ENCODE results near the gene PRKCA.

The PRKCA gene

GRCh38 chr17:66542129-66542966 lies 239.9 kb downstream of the PRKCA start:
- no CpG with 5 or more reads among the region's 4 CpGs for WGBS (ENCODE audit: insufficient coverage, insufficient read length)
- Histone ChIP-seq H3K27ac (ENCODE audit: low read length) (no peak overlapping the region), H3K9me3 (ENCODE audit: control insufficient read depth, insufficient read depth, low read length) (no peaks in the 10 kb centered on the region), H3K27me3 (ENCODE audit: control insufficient read depth, insufficient read depth, low read length) (no peaks in the 10 kb centered on the region), H3K36me3 (ENCODE audit: control insufficient read depth, insufficient read depth, low read length) (no peaks in the 10 kb centered on the region), H3K4me3 (ENCODE audit: low read length) (no peak overlapping the region), H3K4me1 (ENCODE audit: control insufficient read depth, insufficient read depth, low read length) (peaks cover 1% of the 10 kb centered on the region; the same call in 1 of the 2 replicates)
- DNase-seq (ENCODE audit: low read depth, low spot score), result no peak

- Histone ChIP-seq H3K4me1 (ENCODE audit: control insufficient read depth, insufficient read depth, low read length) (peaks cover 2% of the 10 kb centered on the region; the same call in 1 of the 2 replicates), H3K27me3 (ENCODE audit: control insufficient read depth, insufficient read depth, low read length) (no peaks in the 10 kb centered on the region), H3K36me3 (ENCODE audit: control insufficient read depth, insufficient read depth, low read length) (no peaks in the 10 kb centered on the region), H3K4me3 (ENCODE audit: low read length) (no peak overlapping the region), H3K27ac (ENCODE audit: low read length) (no peak overlapping the region), H3K9me3 (ENCODE audit: control insufficient read depth, insufficient read depth, low read length) (no peaks in the 10 kb centered on the region)
- WGBS (ENCODE audit: insufficient coverage, insufficient read length), result no CpG with 5 or more reads among the region's 3 CpGs
- no peak for DNase-seq (ENCODE audit: low read depth, low spot score)
These were observed 240.6 kb downstream of the PRKCA start for GRCh38 chr17:66542967-66543520.

DNA sequence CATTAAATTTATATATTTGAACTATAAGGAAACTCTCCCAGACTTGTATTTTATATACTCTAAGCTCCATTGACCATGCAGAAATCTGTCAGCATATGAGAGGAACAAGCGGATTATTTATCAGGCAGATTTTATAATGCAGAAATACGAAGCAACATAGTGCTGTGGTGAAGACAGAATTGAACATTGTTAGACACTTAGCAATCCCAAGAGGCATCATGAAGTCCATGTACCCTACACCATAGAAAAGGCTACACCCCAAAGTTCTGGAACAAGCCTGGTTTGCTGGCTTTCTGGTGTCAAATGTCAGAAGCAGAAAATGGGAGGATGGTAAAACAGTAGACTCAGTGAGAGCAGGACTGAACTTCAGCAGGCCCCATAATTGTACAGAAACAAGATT lies 241.1 kb downstream of the PRKCA start:
- H3K27me3 ChIP-seq (ENCODE audit: control insufficient read depth, insufficient read depth, low read length), result no peaks in the 10 kb centered on the region
- H3K4me3 ChIP-seq (ENCODE audit: low read length), result no peak overlapping the region
- H3K4me1 ChIP-seq (ENCODE audit: control insufficient read depth, insufficient read depth, low read length), result peaks cover 5% of the 10 kb centered on the region; the same call in 1 of the 2 replicates
- H3K27ac ChIP-seq (ENCODE audit: low read length), result no peak overlapping the region
- H3K9me3 ChIP-seq (ENCODE audit: control insufficient read depth, insufficient read depth, low read length), result no peaks in the 10 kb centered on the region
- H3K36me3 ChIP-seq (ENCODE audit: control insufficient read depth, insufficient read depth, low read length), result no peaks in the 10 kb centered on the region
- WGBS (ENCODE audit: insufficient coverage, insufficient read length), result no CpG with 5 or more reads among the region's 2 CpGs
- no peak for DNase-seq (ENCODE audit: low read depth, low spot score)

DNA sequence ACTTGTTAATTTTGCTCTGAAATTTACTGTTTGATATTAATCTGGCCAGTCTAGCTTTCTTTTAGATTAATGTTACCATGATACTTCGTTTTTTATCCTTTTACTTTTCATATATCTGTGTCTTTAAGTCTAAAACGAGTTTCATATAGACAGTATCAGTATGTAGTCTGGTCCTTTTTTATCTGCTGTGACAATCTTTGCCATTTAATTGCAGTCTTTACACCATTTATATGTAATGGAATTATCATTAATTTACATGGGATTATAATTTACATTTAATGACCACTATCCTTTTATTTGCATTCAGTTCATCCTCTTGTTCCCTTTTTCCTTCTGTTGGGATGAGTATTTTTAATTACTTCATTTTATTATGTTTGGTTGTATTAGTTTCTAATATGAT lies 243.5 kb downstream of the PRKCA start:
- Histone ChIP-seq H3K4me1 (ENCODE audit: control insufficient read depth, insufficient read depth, low read length) (peaks cover 13% of the 10 kb centered on the region; the same call in 1 of the 2 replicates), H3K36me3 (ENCODE audit: control insufficient read depth, insufficient read depth, low read length) (no peaks in the 10 kb centered on the region), H3K27ac (ENCODE audit: low read length) (no peak overlapping the region), H3K4me3 (ENCODE audit: low read length) (no peak overlapping the region), H3K9me3 (ENCODE audit: control insufficient read depth, insufficient read depth, low read length) (no peaks in the 10 kb centered on the region), H3K27me3 (ENCODE audit: control insufficient read depth, insufficient read depth, low read length) (no peaks in the 10 kb centered on the region)
- WGBS (ENCODE audit: insufficient coverage, insufficient read length), result no CpG with 5 or more reads among the region's 2 CpGs
- no peak for DNase-seq (ENCODE audit: low read depth, low spot score)

- no peak overlapping the region for H3K27ac ChIP-seq (ENCODE audit: low read length)
- no CpG with 5 or more reads among the region's 3 CpGs for WGBS (ENCODE audit: insufficient coverage, insufficient read length)
- H3K27me3 ChIP-seq (ENCODE audit: control insufficient read depth, insufficient read depth, low read length), result no peaks in the 10 kb centered on the region
- no peak for DNase-seq (ENCODE audit: low read depth, low spot score)
- H3K9me3 ChIP-seq (ENCODE audit: control insufficient read depth, insufficient read depth, low read length), result no peaks in the 10 kb centered on the region
- H3K4me1 ChIP-seq (ENCODE audit: control insufficient read depth, insufficient read depth, low read length), result peaks cover 14% of the 10 kb centered on the region; the same call in 1 of the 2 replicates
- no peaks in the 10 kb centered on the region for H3K36me3 ChIP-seq (ENCODE audit: control insufficient read depth, insufficient read depth, low read length)
- no peak overlapping the region for H3K4me3 ChIP-seq (ENCODE audit: low read length)
These were observed 244.9 kb downstream of the PRKCA start for GRCh38 chr17:66547151-66547865.

- Histone ChIP-seq H3K27ac (ENCODE audit: low read length) (no peak overlapping the region), H3K9me3 (ENCODE audit: control insufficient read depth, insufficient read depth, low read length) (no peaks in the 10 kb centered on the region), H3K36me3 (ENCODE audit: control insufficient read depth, insufficient read depth, low read length) (no peaks in the 10 kb centered on the region), H3K4me1 (ENCODE audit: control insufficient read depth, insufficient read depth, low read length) (peaks cover 13% of the 10 kb centered on the region; the same call in 1 of the 2 replicates), H3K4me3 (ENCODE audit: low read length) (no peak overlapping the region), H3K27me3 (ENCODE audit: control insufficient read depth, insufficient read depth, low read length) (no peaks in the 10 kb centered on the region)
- DNase-seq (ENCODE audit: low read depth, low spot score), result no peak
- WGBS (ENCODE audit: insufficient coverage, insufficient read length), result no CpG with 5 or more reads among the region's 3 CpGs
These were observed 245.7 kb downstream of the PRKCA start for GRCh38 chr17:66548158-66548557.

DNA sequence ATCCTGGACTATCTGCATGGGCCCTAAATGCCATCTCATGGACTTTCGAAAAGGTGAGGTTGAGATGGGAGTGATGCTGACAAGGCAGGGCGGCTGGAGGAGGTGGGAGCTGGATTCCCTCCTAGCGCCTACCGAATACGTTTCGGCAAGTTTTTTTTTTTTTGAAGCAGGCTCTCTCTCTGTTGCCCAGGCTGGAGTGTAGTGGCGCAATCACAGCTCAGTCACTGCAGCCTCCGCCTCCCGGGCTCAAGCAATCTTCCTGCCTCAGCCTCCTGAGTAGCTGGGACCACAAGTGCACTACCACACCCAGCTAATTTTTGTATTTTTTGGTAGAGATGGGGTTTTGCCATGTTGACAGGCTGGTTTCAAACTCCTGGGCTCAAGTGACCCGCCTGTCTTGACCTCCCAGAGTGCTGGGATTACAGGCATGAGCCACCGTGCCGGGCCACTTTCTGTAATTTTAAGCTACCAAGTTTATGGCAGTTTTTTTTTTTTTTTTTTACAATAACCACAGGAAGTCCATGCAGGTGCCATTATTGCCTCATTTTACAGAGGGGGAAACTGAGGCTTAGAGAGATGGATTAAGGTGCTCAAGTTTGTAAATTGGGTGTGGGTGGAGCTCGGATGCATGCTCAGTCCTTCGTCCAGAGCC lies 246.4 kb downstream of the PRKCA start:
- no peak for DNase-seq (ENCODE audit: low read depth, low spot score)
- Histone ChIP-seq H3K36me3 (ENCODE audit: control insufficient read depth, insufficient read depth, low read length) (no peaks in the 10 kb centered on the region), H3K4me1 (ENCODE audit: control insufficient read depth, insufficient read depth, low read length) (peaks cover 13% of the 10 kb centered on the region; the same call in 1 of the 2 replicates), H3K27me3 (ENCODE audit: control insufficient read depth, insufficient read depth, low read length) (no peaks in the 10 kb centered on the region), H3K9me3 (ENCODE audit: control insufficient read depth, insufficient read depth, low read length) (no peaks in the 10 kb centered on the region), H3K4me3 (ENCODE audit: low read length) (no peak overlapping the region), H3K27ac (ENCODE audit: low read length) (no peak overlapping the region)
- no CpG with 5 or more reads among the region's 14 CpGs for WGBS (ENCODE audit: insufficient coverage, insufficient read length)

DNA sequence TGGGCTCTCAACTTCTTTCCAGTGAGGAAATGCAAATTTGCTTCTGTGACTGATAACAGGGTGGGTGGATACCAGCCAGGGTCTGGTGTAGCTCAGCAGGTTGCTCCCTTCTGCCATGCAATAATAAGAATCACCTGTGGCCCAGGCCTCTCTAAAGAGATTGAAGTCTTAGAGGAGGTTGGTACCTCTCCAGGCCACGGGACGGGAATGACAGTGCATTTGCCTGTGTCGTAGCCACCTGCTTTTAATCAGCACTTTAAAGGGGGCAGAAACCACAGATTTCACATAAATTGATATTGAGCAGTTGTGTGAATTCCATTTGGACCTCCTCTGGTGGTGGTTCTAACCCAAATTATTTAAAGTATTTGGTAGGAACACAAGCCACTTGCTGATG lies 246.9 kb downstream of the PRKCA start:
- Histone ChIP-seq H3K27me3 (ENCODE audit: control insufficient read depth, insufficient read depth, low read length) (no peaks in the 10 kb centered on the region), H3K9me3 (ENCODE audit: control insufficient read depth, insufficient read depth, low read length) (no peaks in the 10 kb centered on the region), H3K36me3 (ENCODE audit: control insufficient read depth, insufficient read depth, low read length) (no peaks in the 10 kb centered on the region), H3K4me1 (ENCODE audit: control insufficient read depth, insufficient read depth, low read length) (peaks cover 13% of the 10 kb centered on the region; the same call in 1 of the 2 replicates), H3K4me3 (ENCODE audit: low read length) (no peak overlapping the region), H3K27ac (ENCODE audit: low read length) (no peak overlapping the region)
- WGBS (ENCODE audit: insufficient coverage, insufficient read length), result no CpG with 5 or more reads among the region's 3 CpGs
- no peak for DNase-seq (ENCODE audit: low read depth, low spot score)

- Histone ChIP-seq H3K27me3 (ENCODE audit: control insufficient read depth, insufficient read depth, low read length) (no peaks in the 10 kb centered on the region), H3K9me3 (ENCODE audit: control insufficient read depth, insufficient read depth, low read length) (no peaks in the 10 kb centered on the region), H3K4me1 (ENCODE audit: control insufficient read depth, insufficient read depth, low read length) (peaks cover 13% of the 10 kb centered on the region; the same call in 1 of the 2 replicates), H3K36me3 (ENCODE audit: control insufficient read depth, insufficient read depth, low read length) (no peaks in the 10 kb centered on the region), H3K27ac (ENCODE audit: low read length) (no peak overlapping the region), H3K4me3 (ENCODE audit: low read length) (no peak overlapping the region)
- DNase-seq (ENCODE audit: low read depth, low spot score), result no peak
- no CpG with 5 or more reads among the region's 5 CpGs for WGBS (ENCODE audit: insufficient coverage, insufficient read length)
These were observed 247.4 kb downstream of the PRKCA start for GRCh38 chr17:66549731-66550207.

DNA sequence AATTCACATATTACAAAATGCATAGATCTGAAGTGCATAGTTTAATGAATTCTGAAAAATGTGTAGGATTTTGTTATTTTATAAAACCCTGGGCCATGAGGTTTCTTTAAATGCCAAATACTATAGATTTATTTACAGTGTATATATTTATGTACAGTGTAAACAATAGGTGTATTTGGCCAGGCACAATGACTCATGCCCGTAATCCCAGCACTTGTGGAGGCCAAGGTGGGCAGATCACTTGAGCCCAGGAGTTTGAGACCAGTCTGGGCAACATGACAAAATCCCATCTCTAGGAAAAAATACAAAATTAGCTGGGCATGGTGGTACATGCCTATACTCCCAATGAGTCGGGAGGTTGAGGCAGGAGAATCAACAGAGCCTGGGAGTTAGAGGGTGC lies 249.4 kb downstream of the PRKCA start:
- no peak for DNase-seq (ENCODE audit: low read depth, low spot score)
- Histone ChIP-seq H3K27me3 (ENCODE audit: control insufficient read depth, insufficient read depth, low read length) (no peaks in the 10 kb centered on the region), H3K4me3 (ENCODE audit: low read length) (no peak overlapping the region), H3K36me3 (ENCODE audit: control insufficient read depth, insufficient read depth, low read length) (no peaks in the 10 kb centered on the region), H3K4me1 (ENCODE audit: control insufficient read depth, insufficient read depth, low read length) (peaks cover 13% of the 10 kb centered on the region; the same call in 1 of the 2 replicates), H3K27ac (ENCODE audit: low read length) (no peak overlapping the region), H3K9me3 (ENCODE audit: control insufficient read depth, insufficient read depth, low read length) (no peaks in the 10 kb centered on the region)
- WGBS (ENCODE audit: insufficient coverage, insufficient read length), result no CpG with 5 or more reads among the region's 2 CpGs

All from iPS DF 6.9 (cell line).